Neuronal stem cell (in vitro differentiated cells): ENCODE measurements around the gene DPP6.

Experiments
- DNase-seq: peaks from one replicate; pipeline ENCODE4 v3.0.0-alpha.2; 2013; ENCODE audit warnings: low spot score
- H2AFZ ChIP-seq: one replicate; pipeline ENCODE4 v1.6.1; 2013; ENCODE audit warnings: mild to moderate bottlenecking, low read length, inconsistent platforms
- H2AK5ac ChIP-seq: 2 replicates; pipeline ENCODE4 v1.6.1; 2013; ENCODE audit warnings: low read depth, mild to moderate bottlenecking, inconsistent platforms, low read length, moderate library complexity, mixed read lengths
- H2BK120ac ChIP-seq: 2 replicates; pipeline ENCODE4 v1.6.1; 2013; ENCODE audit warnings: low read depth, mild to moderate bottlenecking, inconsistent platforms, low read length, moderate library complexity, mixed read lengths
- H2BK12ac ChIP-seq: one replicate; pipeline ENCODE4 v1.6.1; 2013; ENCODE audit warnings: low read length, inconsistent platforms
- H2BK15ac ChIP-seq: 2 replicates; pipeline ENCODE4 v1.6.1; 2013; ENCODE audit warnings: mild to moderate bottlenecking, low read length, inconsistent platforms, mixed read lengths
- H2BK5ac ChIP-seq: one replicate; pipeline ENCODE4 v1.6.1; 2013; ENCODE audit warnings: inconsistent platforms, mild to moderate bottlenecking, low read length, moderate library complexity
- H3K14ac ChIP-seq: one replicate; pipeline ENCODE4 v1.6.1; 2013; ENCODE audit warnings: low read length, inconsistent platforms
- H3K18ac ChIP-seq: 2 replicates; pipeline ENCODE4 v1.6.1; 2013; ENCODE audit warnings: low read length, inconsistent platforms
- H3K23ac ChIP-seq: 2 replicates; pipeline ENCODE4 v1.6.1; 2013; ENCODE audit warnings: low read depth, mild to moderate bottlenecking, mixed read lengths, low read length, inconsistent platforms; ENCODE audit not compliant: poor library complexity
- H3K27ac ChIP-seq: replicated peaks from 3 replicates; pipeline ENCODE4 v1.5.1; 2013; ENCODE audit warnings: low read length, inconsistent platforms
- H3K27me3 ChIP-seq, 3 experiments: 2 replicates each; pipeline ENCODE4 v1.6.1; 2013; ENCODE audit warnings: low read length in 3 of 3, mild to moderate bottlenecking in 2 of 3, inconsistent platforms in 1 of 3, low read depth in 1 of 3, mixed read lengths in 1 of 3, moderate library complexity in 1 of 3; ENCODE audit not compliant: control insufficient read depth in 3 of 3, insufficient read depth in 3 of 3
- H3K36me3 ChIP-seq, 2 donors: replicated peaks in 1 of 2; 2 replicates each; pipeline ENCODE4 v1.6.1; 2013; ENCODE audit warnings: low read length in 2 of 2; ENCODE audit not compliant: control insufficient read depth in 2 of 2, insufficient read depth in 2 of 2
- H3K4ac ChIP-seq: 2 replicates; pipeline ENCODE4 v1.6.1; 2013; ENCODE audit warnings: inconsistent platforms, mild to moderate bottlenecking, low read length, moderate library complexity
- H3K4me1 ChIP-seq, 2 donors: 1 replicate in 1 of 2; 2 replicates in 1 of 2; pipeline ENCODE4 v1.6.1; 2013; ENCODE audit warnings: low read length in 2 of 2, low read depth in 1 of 2; ENCODE audit not compliant: control insufficient read depth in 2 of 2, insufficient read depth in 1 of 2
- H3K4me2 ChIP-seq: one replicate; pipeline ENCODE4 v1.6.1; 2013; ENCODE audit warnings: mild to moderate bottlenecking, low read length, inconsistent platforms; ENCODE audit not compliant: insufficient read depth, poor library complexity, severe bottlenecking
- H3K4me3 ChIP-seq, 2 donors: 2 replicates each; pipeline ENCODE4 v1.5.1; 2013; ENCODE audit warnings: low read length in 2 of 2, mild to moderate bottlenecking in 2 of 2, inconsistent platforms in 1 of 2, moderate library complexity in 1 of 2
- H3K79me1 ChIP-seq: one replicate; pipeline ENCODE4 v1.6.1; 2013; ENCODE audit warnings: low read depth, mild to moderate bottlenecking, inconsistent platforms, low read length, moderate library complexity
- H3K9ac ChIP-seq: one replicate; pipeline ENCODE4 v1.6.1; 2013; ENCODE audit warnings: mild to moderate bottlenecking, low read depth, low read length, inconsistent platforms; ENCODE audit not compliant: poor library complexity
- H3K9me3 ChIP-seq, 2 donors: replicated peaks in 1 of 2; 2 replicates each; pipeline versions ENCODE3 to v1.6.1; 2013; ENCODE audit warnings: low read length in 2 of 2, mild to moderate bottlenecking in 2 of 2, inconsistent platforms in 1 of 2, low read depth in 1 of 2, mixed read lengths in 1 of 2, moderate library complexity in 1 of 2; ENCODE audit not compliant: control insufficient read depth in 2 of 2, insufficient read depth in 1 of 2
- H4K8ac ChIP-seq: one replicate; pipeline ENCODE4 v1.6.1; 2013; ENCODE audit warnings: low read depth, mild to moderate bottlenecking, inconsistent platforms, low read length, moderate library complexity
- H4K91ac ChIP-seq: one replicate; pipeline ENCODE4 v1.6.1; 2013; ENCODE audit warnings: low read length, low read depth, mild to moderate bottlenecking, inconsistent platforms; ENCODE audit not compliant: poor library complexity
- WGBS, 2 donors: extraction: QIAGEN DNeasy Blood & Tissue Kit; methylation state at CpG; one replicate each; pipeline ENCODE4 v1.1.7; 2013; ENCODE audit warnings: missing lambda C conversion rate in 2 of 2, mixed read lengths in 1 of 2; ENCODE audit not compliant: insufficient read length in 2 of 2, insufficient replicate concordance in 1 of 2; ENCODE audit errors: extremely low coverage in 2 of 2; 5-methylcytosine and 5-hydroxymethylcytosine counted together

Gene DPP6

GRCh38 chr7:154493594-154493993, 441.4 kb downstream of the DPP6 start:
- Histone ChIP-seq H3K4me2 (no peak overlapping the region), H2BK120ac (no peak overlapping the region), H3K36me3 (no peaks in the 10 kb centered on the region), H2AK5ac (no peak overlapping the region), H3K27ac (no peak overlapping the region), H3K27me3 (no peaks in the 10 kb centered on the region), H4K8ac (no peak overlapping the region), H3K4ac (no peak overlapping the region), H2BK15ac (no peak overlapping the region), H3K79me1 (no peaks in the 10 kb centered on the region), H3K9me3 (no peaks in the 10 kb centered on the region), H3K23ac (no peak overlapping the region), H4K91ac (no peak overlapping the region), H3K18ac (no peak overlapping the region), H3K4me3 (no peak overlapping the region), H2BK12ac (no peak overlapping the region), H3K9ac (no peak overlapping the region), H3K14ac (no peak overlapping the region), H2BK5ac (no peak overlapping the region), H3K4me1 (no peaks in the 10 kb centered on the region), H2AFZ (no peak overlapping the region)
- no CpG with 5 or more reads among the region's 5 CpGs for WGBS, 2 donors
- no peak for DNase-seq

- Histone ChIP-seq H3K14ac (no peak overlapping the region), H2BK5ac (no peak overlapping the region), H3K27ac (no peak overlapping the region), H4K8ac (no peak overlapping the region), H3K9me3 (peaks cover 0 to 4% of the 10 kb centered on the region in 2 donors), H3K27me3 (no peaks in the 10 kb centered on the region), H3K4ac (no peak overlapping the region), H2AK5ac (no peak overlapping the region), H2AFZ (no peak overlapping the region), H3K18ac (no peak overlapping the region), H3K36me3 (no peaks in the 10 kb centered on the region), H2BK12ac (no peak overlapping the region), H3K4me1 (peaks cover 0 to 2% of the 10 kb centered on the region in 2 donors), H3K4me2 (no peak overlapping the region), H3K79me1 (no peaks in the 10 kb centered on the region), H3K23ac (no peak overlapping the region), H2BK120ac (no peak overlapping the region), H4K91ac (no peak overlapping the region), H3K9ac (no peak overlapping the region), H3K4me3 (no peak overlapping the region), H2BK15ac (no peak overlapping the region)
- DNase-seq: no peak
- WGBS, 2 donors: no CpG with 5 or more reads among the region's 4 CpGs
Observed at GRCh38 chr7:154497751-154498150, 445.6 kb downstream of the DPP6 start.

DNA sequence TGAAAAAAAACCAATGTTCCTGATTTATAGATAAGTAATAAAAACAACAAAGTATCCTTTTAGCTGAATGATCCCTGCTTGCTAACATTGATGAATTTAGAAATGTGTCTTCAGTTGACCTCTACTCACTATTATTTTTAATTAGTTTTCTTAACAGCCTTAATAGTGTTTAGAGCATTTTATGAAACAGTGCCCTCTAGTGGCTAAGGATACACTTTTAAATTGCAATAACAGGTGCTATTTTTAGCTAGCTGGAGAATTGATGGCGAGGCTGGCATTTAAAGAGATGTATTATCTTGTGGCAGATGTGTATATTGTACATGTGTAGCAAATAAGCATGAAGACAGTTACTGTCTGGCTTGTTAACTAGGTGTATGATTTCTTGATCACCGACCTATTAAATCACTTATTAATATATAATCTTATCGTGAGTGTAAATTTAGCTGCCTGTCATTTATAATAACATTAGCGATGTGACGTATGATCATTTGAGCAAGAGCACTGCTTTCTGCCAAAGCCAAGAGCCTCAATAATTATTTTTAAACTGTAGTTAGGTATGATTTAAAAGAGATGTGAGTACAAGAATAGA, 451.9 kb downstream of the DPP6 start:
- Histone ChIP-seq H3K14ac (no peak overlapping the region), H2BK15ac (no peak overlapping the region), H3K4me3 (no peak overlapping the region), H2BK5ac (no peak overlapping the region), H4K91ac (no peak overlapping the region), H2BK12ac (no peak overlapping the region), H3K18ac (no peak overlapping the region), H3K23ac (no peak overlapping the region), H3K4me2 (no peak overlapping the region), H3K4ac (no peak overlapping the region), H2AFZ (no peak overlapping the region), H3K9me3 (peaks cover 0 to 7% of the 10 kb centered on the region in 2 donors), H3K9ac (no peak overlapping the region), H4K8ac (no peak overlapping the region), H3K27me3 (no peaks in the 10 kb centered on the region), H3K4me1 (peaks cover 0 to 2% of the 10 kb centered on the region in 2 donors), H3K79me1 (no peaks in the 10 kb centered on the region), H2AK5ac (no peak overlapping the region), H3K36me3 (no peaks in the 10 kb centered on the region), H2BK120ac (no peak overlapping the region), H3K27ac (no peak overlapping the region)
- no CpG with 5 or more reads among the region's 5 CpGs for WGBS, 2 donors
- DNase-seq: peak; percentile 44

DNA sequence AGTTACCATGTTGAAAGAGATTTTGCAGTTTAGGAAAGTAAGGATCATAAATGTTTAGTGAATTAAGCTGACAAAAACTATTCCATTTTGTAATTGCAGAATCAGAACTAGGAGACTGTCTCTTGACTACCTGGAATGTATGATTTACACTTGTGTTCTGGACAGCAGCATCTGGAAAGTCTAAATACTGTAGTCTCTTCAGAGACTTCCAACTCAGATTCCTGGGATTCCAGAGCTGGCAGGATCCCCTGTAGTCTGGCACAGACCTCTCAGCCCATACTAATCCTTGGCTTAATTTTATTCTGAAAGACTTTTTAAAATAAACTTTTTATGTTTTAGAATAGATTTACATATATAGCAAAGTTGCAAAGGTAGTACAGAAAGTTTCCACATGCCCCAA, 452.7 kb downstream of the DPP6 start:
- Histone ChIP-seq H3K14ac (no peak overlapping the region), H3K9ac (no peak overlapping the region), H2BK5ac (no peak overlapping the region), H3K36me3 (no peaks in the 10 kb centered on the region), H3K23ac (no peak overlapping the region), H3K18ac (no peak overlapping the region), H3K4me1 (no peaks in the 10 kb centered on the region), H3K79me1 (no peaks in the 10 kb centered on the region), H4K91ac (no peak overlapping the region), H3K27ac (no peak overlapping the region), H2AK5ac (no peak overlapping the region), H3K4ac (no peak overlapping the region), H3K9me3 (peaks cover 0 to 5% of the 10 kb centered on the region in 2 donors), H2BK120ac (no peak overlapping the region), H2BK12ac (no peak overlapping the region), H2AFZ (no peak overlapping the region), H3K4me3 (no peak overlapping the region), H4K8ac (no peak overlapping the region), H2BK15ac (no peak overlapping the region), H3K4me2 (no peak overlapping the region), H3K27me3 (no peaks in the 10 kb centered on the region)
- no peak for DNase-seq
